DMS79 treated with DMSO at 0.1 percent for 48 hours (cell line): ENCODE data around the gene LINC01488.

Experiments
- DNase-seq: peaks from one replicate; lab custom pipeline; 2025; lab: John Stamatoyannopoulos, UW

Gene LINC01488

DNA sequence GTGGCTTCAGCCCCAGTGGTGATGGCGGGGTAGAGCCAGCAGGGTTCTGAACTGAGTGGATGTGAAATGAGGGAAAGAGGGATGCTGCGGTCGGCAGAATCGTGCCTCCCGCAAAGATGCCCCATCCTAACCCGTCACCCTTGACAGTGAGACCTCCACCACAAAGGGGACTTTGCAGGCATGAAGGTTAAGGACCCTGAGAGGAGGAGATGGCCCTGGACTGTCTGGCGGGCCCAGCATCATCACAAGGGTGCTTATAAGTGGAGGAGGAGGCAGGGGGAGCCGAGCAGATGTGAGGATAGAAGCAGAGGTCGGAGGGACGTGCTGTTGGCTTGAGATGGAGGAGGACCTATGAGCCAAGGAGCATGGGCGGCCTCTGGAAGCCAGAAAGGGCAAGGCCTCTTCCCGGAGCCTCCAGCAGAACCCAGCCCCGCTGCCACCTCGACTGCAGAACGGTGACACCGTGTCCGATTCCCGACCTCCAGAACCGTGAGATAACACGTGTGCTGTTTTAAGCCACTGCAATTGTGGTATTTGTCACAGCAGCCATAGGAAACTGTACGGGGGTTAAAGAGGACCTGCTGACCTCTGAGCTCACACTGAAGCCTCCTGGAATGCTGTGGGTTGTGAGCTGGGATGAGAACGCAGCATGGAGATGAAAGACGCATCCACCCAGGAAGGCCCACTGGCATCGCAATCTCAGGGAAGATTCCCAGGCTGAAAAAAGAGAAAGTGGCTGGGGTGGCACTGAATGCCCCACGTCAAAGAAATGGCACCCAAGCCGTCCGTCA is 10.9 kb downstream of the LINC01488 start:
- no peak for DNase-seq

- DNase-seq = no peak
These were observed 12.7 kb downstream of the LINC01488 start for GRCh38 chr11:69493931-69494821.

DNA sequence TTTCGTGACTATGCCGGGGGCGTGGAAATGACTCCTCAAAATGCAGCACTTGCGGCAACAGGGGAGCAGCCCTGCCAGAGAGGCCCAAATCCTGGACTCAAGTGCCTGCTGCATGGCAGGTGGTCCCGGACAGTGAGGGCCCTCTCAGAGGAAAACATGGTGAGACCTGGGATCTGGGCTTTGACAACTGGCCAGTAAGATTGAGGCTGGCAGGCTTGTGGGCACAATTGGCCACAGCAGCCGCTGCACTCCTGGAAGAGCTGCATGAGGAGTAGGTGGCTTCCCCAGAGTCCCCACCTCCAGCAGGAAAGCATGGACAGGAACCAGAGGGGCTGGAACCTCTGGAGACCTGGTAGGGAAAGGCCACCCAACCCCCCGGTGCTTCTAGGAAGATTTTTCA is 13.4 kb downstream of the LINC01488 start:
- DNase-seq = no peak

DNA sequence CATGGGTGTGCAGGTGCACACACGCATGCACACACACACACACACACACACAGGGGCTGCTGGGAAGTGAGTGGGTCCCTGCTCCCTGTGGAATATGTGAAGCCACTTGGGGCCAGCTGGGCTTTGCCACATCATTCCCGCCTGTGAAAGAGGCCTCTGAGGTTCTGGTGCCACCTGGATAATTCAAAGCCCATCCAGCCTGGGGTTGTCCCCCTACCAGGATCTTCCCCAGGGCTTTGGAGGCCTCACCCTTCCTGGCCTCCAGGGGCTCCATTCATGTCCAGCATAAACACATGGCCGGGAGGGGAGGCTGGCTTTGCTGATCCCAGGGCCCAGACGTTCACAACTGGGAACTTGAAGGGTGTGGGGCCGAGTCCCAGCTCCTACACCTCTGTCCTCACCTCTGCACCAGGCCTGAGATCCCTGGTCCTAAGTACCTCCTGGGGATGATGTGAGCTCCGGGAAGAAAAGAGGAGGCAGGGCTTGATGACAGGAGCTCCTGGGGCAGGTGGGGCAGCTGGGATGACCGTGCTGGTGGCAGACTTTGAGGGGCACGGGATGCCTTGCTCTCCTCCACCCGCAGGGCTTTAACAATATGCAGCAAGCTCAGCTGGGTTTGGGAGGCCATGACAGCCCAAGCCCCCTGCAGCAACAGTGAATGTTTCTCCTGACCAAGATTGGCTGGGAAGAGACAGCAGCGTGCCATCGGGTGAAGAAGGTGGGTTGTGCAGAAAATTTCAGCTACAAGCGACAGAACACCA is 14.2 kb downstream of the LINC01488 start:
- DNase-seq = no peak

GRCh38 chr11:69496202-69496557 is 14.7 kb downstream of the LINC01488 start:
- DNase-seq = no peak

- DNase-seq = no peak
These were observed 15.3 kb downstream of the LINC01488 start for GRCh38 chr11:69496631-69497220.

DNA sequence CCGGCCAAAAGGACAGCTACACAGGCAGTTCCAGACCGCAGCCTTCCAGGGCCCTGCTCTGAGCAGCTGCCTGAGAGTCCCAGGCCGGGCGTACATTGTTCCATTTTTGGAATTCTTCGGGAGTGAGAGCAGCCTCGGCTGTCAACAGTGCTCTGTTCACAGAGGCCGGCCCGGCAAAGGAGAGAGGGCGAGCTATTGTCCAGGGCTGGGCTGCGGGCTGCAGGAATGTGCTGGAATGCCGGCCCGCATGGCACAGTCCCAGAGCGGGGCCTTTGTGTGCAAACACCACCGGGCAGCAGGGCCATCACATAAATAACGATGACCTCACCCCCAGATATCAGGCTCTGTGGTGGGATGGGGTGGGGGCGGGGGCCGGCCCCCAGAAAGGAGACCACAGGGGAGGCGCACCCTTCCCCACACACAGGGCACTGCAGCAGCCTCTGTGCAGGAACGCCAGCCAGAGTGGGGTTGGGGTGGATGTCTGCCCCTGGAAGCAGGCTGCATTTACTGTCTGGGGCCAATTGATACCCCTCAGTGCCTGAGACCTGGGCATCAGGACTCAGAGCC is 15.8 kb downstream of the LINC01488 start:
- DNase-seq = no peak

DNA sequence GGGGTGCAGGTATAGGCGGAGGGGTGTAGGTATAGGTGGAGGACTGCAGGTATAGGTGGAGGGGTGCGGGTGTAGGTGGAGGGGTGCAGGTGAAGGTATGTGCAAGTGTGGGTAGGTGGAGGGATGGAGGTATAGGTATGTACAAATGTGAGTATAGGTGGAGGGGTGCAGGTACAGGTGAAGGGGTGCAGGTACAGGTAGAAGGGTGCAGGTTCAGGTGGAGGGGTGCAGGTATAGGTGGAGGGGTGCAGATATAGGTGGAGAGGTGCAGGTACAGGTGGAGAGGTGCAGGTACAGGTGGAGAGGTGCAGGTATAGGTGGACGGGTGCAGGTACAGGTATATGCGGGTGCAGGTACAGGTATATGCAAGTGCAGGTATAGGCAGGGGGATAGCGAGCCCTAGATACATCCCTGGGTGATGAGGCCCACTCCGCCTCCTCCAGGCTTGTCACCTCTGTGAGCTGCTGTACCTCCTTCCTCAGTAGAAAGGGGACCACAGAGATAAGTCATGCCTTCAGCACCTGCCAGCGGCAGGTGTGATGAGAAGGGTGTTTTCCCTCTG is 17.2 kb downstream of the LINC01488 start:
- DNase-seq = no peak

- DNase-seq = no peak
These were observed 17.9 kb downstream of the LINC01488 start for GRCh38 chr11:69499186-69499917.

DNA sequence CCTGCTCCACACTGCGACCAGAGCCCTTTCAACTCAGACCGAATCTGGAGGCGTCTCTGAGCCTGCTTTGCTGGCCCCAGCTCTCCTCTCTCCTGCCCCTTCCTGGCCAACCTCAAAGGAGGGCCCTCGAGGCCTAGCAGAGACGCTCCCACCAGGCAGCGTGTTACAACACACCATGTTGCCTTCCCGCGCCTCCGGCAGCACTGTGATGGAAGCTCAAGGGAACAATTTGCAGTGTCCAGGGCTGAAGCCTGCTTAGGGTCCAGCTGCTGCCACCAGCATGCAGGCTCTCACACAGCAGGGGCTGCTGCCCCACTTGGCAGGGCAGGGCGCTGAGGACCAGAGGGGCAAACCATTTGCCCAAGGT is 18.4 kb downstream of the LINC01488 start:
- no peak for DNase-seq

DNA sequence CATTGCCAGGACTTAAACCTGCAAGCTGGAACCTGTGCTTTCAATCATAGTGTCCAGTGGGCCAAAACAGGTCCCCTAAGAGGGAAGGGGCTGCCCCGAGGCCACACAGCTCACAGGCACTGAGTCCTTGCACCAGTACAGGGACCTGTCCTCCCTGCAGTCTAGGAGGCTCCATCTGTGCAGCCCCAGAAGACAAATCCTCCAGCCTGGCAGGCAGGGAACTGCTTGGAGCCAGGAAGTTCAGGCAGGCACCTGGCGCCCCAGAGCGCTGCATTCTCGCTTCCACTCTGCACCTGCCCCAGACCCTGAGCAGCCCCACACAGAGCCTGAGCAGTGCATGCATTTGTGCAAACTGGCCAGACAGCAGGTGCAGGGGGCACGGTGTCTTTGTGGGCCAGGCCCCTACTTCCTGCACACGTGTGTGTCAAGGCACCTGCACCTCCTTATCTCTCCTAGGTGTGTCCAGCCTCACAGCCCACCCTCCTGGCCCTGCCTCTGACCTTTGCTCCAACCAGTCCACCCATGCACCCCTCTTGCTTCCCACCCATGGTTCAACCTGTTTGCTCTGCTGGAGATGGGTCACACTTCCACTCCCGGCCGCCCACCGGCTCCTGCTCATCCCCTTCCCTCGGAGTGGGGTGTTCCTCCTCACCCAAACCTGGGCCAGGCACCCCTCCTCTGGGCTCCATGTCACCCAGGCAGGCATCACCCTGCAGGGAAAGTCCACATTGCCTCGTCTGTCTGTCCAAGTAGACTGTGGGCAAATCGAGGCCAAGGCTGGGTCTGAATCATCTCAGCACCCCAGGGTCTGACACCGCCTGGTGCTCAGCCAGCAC is 19.0 kb downstream of the LINC01488 start:
- no peak for DNase-seq

GRCh38 chr11:69501121-69501489 is 19.6 kb downstream of the LINC01488 start:
- no peak for DNase-seq

DNA sequence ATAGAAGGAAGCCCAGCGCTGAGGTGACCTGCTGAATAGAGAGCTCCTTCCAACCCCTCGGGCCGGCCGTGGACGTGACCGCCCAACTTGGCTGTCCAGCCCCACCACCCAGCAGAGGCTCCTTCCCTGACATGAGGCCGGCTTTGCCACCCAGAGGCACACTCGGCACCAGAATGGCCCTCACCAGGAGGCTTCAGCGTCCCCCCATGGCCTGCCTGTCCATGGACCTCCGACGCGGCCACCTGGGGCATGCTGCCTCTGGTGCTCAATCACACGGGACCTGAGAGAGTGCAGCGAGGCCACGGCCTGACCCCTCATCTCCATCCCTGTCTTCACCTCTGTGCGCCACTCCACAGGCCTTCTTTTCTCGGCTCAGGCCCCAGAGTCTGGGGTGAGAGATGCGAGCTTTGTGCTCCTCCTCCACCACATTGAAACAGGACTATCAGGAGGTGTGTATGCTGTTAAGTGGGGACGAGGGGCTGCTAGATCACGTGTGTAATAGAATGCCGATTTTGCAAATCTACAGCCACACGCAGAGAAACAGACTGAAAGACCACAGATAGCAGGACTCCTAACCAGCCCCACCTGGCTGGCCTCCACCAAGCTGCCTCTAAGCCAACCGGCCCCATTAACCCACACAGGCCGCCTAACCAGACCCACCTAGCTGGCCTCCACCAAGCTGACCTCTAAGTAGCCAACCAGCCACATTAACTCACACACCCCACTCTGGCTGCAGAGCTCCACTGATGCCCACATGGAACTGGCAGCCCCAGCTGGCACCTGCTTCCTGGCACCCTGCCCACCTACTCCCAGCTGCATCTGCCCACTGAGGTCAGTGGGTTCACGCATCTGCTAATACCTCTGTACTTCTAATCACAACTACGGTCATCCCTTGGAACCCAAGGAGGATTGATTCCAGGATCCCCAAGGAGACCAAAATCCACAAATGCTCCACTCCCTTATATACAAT is 20.7 kb downstream of the LINC01488 start:
- no peak for DNase-seq

DNA sequence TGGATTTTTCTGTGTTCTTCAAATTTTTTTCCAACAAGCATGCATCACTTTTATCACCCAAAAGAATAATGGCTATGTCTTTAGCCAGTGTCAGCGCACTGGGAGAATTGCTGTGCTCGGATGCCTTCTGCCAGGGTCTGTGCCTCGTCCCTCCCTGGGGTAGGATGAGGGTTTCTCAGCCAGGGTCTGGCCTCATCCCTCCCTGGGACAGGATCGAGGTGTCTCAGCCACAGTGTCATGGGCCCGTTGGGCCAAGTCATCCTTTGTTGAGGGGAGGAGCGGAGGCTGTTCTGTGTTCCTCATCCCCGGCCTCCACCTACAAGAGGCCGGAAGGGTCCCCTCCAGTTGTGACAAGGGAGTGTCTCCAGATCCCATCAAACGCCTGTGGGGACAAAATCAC is 22.7 kb downstream of the LINC01488 start:
- DNase-seq = no peak

GRCh38 chr11:69504576-69505335 is 23.3 kb downstream of the LINC01488 start:
- no peak for DNase-seq

DNA sequence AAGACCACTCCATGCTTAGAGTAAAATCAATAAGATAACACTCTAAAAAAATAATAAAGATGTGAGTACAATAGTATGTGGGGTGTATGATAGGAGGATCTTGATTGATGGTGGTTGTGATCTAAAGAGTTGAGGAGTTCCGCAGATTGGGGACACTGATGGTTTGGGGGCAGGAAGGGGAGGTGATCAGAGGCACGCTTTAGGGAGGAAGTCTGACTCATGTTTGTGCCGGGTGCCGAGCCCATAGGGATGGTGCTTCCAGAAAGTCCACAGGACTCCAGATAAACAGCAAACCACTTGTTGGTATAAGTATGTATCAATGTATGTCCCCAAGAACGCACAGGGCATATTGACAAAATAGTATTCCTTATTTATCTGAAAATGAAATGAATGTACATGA is 27.5 kb downstream of the LINC01488 start:
- no peak for DNase-seq

- no peak for DNase-seq
These were observed 27.9 kb downstream of the LINC01488 start for GRCh38 chr11:69509381-69509780.

DNA sequence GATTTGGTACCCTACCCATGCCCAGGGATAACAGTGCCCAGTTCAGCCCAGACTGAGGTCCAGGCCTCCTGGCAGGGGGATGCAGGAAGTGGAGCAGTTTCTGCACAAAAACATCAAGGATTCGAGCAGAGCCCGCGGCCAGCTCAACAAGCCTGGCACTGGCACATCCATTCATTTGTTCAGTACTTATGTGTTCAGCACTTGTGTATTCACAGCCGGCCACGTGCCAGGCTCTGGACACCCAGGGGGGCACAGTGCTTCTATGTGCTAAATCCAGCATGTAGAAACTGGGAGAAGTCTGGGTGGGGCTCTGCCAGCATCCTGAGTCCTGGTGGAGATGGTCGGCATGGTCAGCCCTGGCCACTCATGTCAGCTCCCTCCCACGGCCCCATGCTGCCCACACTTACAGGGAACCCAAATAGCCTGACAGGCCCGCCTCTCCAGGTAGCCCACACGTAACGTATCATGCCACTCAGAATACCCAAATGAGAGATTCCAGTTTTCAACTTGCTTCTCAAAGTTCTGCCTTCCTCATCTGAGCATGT is 28.5 kb downstream of the LINC01488 start:
- no peak for DNase-seq
